HCT116 (cell line): ENCODE data around the gene PIK3CA. TPM values are rescaled to one million over a fixed set of nuclear protein-coding genes. Genes with fewer than 3 reads are reported as not detected.
"Not testable (repeated sequence)": the region's sequence is repeated elsewhere in the genome, so short reads cannot be mapped to it uniquely, and the experiment has no call there.

Experiments
- ATAC-seq: fragments of 200-7000 bp; cut with Tn5 transposase; 2 replicates; pipeline ENCODE4 v1.9.1; 2020; ENCODE audit warnings: mild to moderate bottlenecking, moderate library complexity
- BruUV-seq: library from RNA; stranded (reverse); fragments of 400-500 nt; replicated peaks from 2 replicates; lab custom pipeline; 2021; lab: Mats Ljungman, UMichigan
- CTCF ChIA-PET: fragments of 300-600 bp; sonication (Branson Sonifier 250); formaldehyde crosslinking; loops from one replicate; lab custom pipeline; 2021; ENCODE audit warnings: antibody characterized with exemption; lab: Charles Lee
- POLR2A ChIA-PET: fragments of 300-600, 350-600 bp; sonication (Branson Sonifier 250); formaldehyde crosslinking; loops from one replicate; lab custom pipeline; 2021; ENCODE audit warnings: antibody characterized with exemption; lab: Charles Lee
- RAD21 ChIA-PET, 2 experiments: fragments of 300-600 bp; sonication (Branson Sonifier 250); formaldehyde crosslinking; loops; one replicate each; lab custom pipeline; 2023; ENCODE audit warnings: low total read pairs in 2 of 2; ENCODE audit not compliant: uncharacterized antibody in 2 of 2, unreplicated experiment in 2 of 2, low non-redundant PET in 1 of 2; lab: Charles Lee
- DNase-seq: peaks from one replicate; pipeline ENCODE4 v3.0.0-alpha.2; 2010; ENCODE audit warnings: low read depth, low spot score
- H2AFZ ChIP-seq: fragments of 200-600 bp; shearing (Covaris generic), sonication (generic); 2 replicates; pipeline ENCODE4 v1.6.1; 2017; ENCODE audit warnings: low read depth, mixed run types, mixed read lengths, antibody characterized with exemption, low read length; ENCODE audit not compliant: poor library complexity, severe bottlenecking
- H3K27ac ChIP-seq: 2 replicates; pipeline ENCODE4 v1.5.1; 2012; ENCODE audit warnings: low read depth, low read length
- H3K27me3 ChIP-seq: fragments of 200-600 bp; sonication (generic); 2 replicates; pipeline ENCODE4 v1.6.1; 2016; ENCODE audit warnings: mixed run types, low read length, mixed read lengths; ENCODE audit not compliant: insufficient read depth
- H3K36me3 ChIP-seq, 2 experiments: fragments of 200-500 bp in 1 of 2; fragments of 200-600 bp in 1 of 2; sonication (Bioruptor generic) in 1 of 2; sonication (generic) in 1 of 2; 2 replicates each; pipeline versions ENCODE4 v1.5.1 to v1.6.1; 2014 to 2016; ENCODE audit warnings: low read length in 2 of 2, inconsistent platforms in 1 of 2, mixed read lengths in 1 of 2, mixed run types in 1 of 2; ENCODE audit not compliant: insufficient read depth in 2 of 2, control insufficient read depth in 1 of 2
- H3K4me1 ChIP-seq, 2 experiments: fragments of 200-600 bp in 1 of 2; sonication (generic) in 1 of 2; 2 replicates each; pipeline versions ENCODE4 v1.5.1 to v1.6.1; 2012 to 2017; ENCODE audit warnings: low read length in 2 of 2, inconsistent platforms in 1 of 2, mild to moderate bottlenecking in 1 of 2, mixed read lengths in 1 of 2, mixed run types in 1 of 2, moderate library complexity in 1 of 2; ENCODE audit not compliant: insufficient read depth in 2 of 2, control insufficient read depth in 1 of 2
- H3K4me2 ChIP-seq: fragments of 200-600 bp; sonication (generic); 2 replicates; pipeline ENCODE4 v1.6.1; 2017; ENCODE audit warnings: mixed run types, low read length, mixed read lengths
- H3K4me3 ChIP-seq, 2 experiments: fragments of 200-600 bp in 1 of 2; sonication (generic) in 1 of 2; replicated peaks in 1 of 2; 2 replicates each; pipeline ENCODE4 v1.5.1; 2011 to 2016; ENCODE audit warnings: low read length in 2 of 2, control low read depth in 1 of 2, low read depth in 1 of 2, mild to moderate bottlenecking in 1 of 2, mixed read lengths in 1 of 2, mixed run types in 1 of 2
- H3K79me2 ChIP-seq: fragments of 200-600 bp; sonication (generic); 2 replicates; pipeline ENCODE4 v1.6.1; 2017; ENCODE audit warnings: mild to moderate bottlenecking, mixed run types, low read length, moderate library complexity, mixed read lengths; ENCODE audit not compliant: insufficient read depth
- H3K9ac ChIP-seq: fragments of 200-600 bp; sonication (generic); 2 replicates; pipeline ENCODE4 v1.6.1; 2016; ENCODE audit warnings: low read length, mixed read lengths
- H3K9me2 ChIP-seq: fragments of 200-600 bp; sonication (generic), shearing (Covaris generic); 2 replicates; pipeline ENCODE4 v1.6.1; 2017; ENCODE audit warnings: mixed run types, mild to moderate bottlenecking, moderate library complexity; ENCODE audit not compliant: insufficient read depth
- H3K9me3 ChIP-seq, 2 experiments: fragments of 200-500 bp in 1 of 2; fragments of 200-600 bp in 1 of 2; sonication (Bioruptor generic) in 1 of 2; sonication (generic) in 1 of 2; 2 replicates each; pipeline ENCODE4 v1.6.1; 2014 to 2017; ENCODE audit warnings: low read length in 2 of 2, mixed read lengths in 2 of 2, inconsistent platforms in 1 of 2, low read depth in 1 of 2, mild to moderate bottlenecking in 1 of 2, mixed run types in 1 of 2, moderate library complexity in 1 of 2; ENCODE audit not compliant: control insufficient read depth in 1 of 2, insufficient read depth in 1 of 2
- H4K20me1 ChIP-seq: fragments of 200-600 bp; sonication (generic), shearing (Covaris generic); 2 replicates; pipeline ENCODE4 v1.6.1; 2017; ENCODE audit warnings: mixed run types, mild to moderate bottlenecking, moderate library complexity; ENCODE audit not compliant: insufficient read depth
- intact Hi-C: fragments of 100-400 bp; cut with micrococcal nuclease; formaldehyde crosslinking; loops from 2 replicates; pipeline ENCODE4 v1.10.0; 2022
- total RNA-seq: library from RNA; stranded (reverse); gene quantifications from one replicate; pipeline ENCODE4 v1.2.1, GENCODE V29; 2021; ENCODE audit not compliant: unreplicated experiment
- TF ChIP-seq, protein P1 (sequence below): IDR thresholded peaks from 2 replicates; pipeline ENCODE4 v1.6.1; 2012
- TF ChIP-seq, protein P2 (sequence below): IDR thresholded peaks from 2 replicates; pipeline ENCODE4 v1.6.1; 2011; ENCODE audit warnings: mild to moderate bottlenecking, low read length, moderate library complexity; ENCODE audit not compliant: insufficient replicate concordance; ENCODE audit errors: extremely low read depth

PIK3CA gene
- total RNA-seq, 1 experiment from 2014 or later, result 17.9 TPM

DNA sequence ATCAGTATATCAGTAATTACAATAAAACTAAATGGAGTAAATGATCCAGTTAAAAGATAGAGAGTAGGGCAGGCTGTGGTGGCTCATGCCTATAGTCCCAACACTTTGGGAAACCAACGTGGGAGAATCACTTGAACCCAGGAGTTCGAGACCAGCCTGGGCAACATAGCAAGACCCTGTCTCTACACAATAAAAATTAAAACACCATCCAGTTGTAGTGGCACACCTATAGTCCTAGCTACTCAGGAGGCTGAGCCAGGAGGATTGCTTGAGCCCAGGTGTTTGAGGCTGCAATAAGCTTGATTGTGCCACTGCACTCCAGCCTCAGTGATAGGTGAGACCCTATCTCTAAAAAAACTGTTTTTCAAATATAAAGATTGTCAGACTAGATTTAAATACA, 108.7 kb downstream of the PIK3CA start:
- CTCF ChIA-PET, result no interaction called here
- no peak overlapping the region for H3K4me2 ChIP-seq
- H3K4me1 ChIP-seq, result no peaks in the 10 kb centered on the region
- no peaks in the 10 kb centered on the region for H3K36me3 ChIP-seq
- intact Hi-C loops, result no loop called here
- POLR2A ChIA-PET, result no interaction called here
- no peaks in the 10 kb centered on the region for H3K27me3 ChIP-seq
- H2AFZ ChIP-seq, result no peak overlapping the region
- no peak overlapping the region for H3K27ac ChIP-seq
- TF ChIP-seq, protein P1, sequence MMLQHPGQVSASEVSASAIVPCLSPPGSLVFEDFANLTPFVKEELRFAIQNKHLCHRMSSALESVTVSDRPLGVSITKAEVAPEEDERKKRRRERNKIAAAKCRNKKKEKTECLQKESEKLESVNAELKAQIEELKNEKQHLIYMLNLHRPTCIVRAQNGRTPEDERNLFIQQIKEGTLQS, result no peak
- TF ChIP-seq, protein P2, sequence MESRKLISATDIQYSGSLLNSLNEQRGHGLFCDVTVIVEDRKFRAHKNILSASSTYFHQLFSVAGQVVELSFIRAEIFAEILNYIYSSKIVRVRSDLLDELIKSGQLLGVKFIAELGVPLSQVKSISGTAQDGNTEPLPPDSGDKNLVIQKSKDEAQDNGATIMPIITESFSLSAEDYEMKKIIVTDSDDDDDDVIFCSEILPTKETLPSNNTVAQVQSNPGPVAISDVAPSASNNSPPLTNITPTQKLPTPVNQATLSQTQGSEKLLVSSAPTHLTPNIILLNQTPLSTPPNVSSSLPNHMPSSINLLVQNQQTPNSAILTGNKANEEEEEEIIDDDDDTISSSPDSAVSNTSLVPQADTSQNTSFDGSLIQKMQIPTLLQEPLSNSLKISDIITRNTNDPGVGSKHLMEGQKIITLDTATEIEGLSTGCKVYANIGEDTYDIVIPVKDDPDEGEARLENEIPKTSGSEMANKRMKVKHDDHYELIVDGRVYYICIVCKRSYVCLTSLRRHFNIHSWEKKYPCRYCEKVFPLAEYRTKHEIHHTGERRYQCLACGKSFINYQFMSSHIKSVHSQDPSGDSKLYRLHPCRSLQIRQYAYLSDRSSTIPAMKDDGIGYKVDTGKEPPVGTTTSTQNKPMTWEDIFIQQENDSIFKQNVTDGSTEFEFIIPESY, result no peak
- no peaks in the 10 kb centered on the region for H3K79me2 ChIP-seq
- RAD21 ChIA-PET, result no interaction called here
- no peak overlapping the region for H3K9ac ChIP-seq
- H3K4me3 ChIP-seq, result no peak overlapping the region
- H3K9me2 ChIP-seq, result no peaks in the 10 kb centered on the region
- DNase-seq (no peak), ATAC-seq (no peak)
- no peaks in the 10 kb centered on the region for H4K20me1 ChIP-seq
- no TSS peak for BruUV-seq
- H3K9me3 ChIP-seq, result no peaks in the 10 kb centered on the region

DNA sequence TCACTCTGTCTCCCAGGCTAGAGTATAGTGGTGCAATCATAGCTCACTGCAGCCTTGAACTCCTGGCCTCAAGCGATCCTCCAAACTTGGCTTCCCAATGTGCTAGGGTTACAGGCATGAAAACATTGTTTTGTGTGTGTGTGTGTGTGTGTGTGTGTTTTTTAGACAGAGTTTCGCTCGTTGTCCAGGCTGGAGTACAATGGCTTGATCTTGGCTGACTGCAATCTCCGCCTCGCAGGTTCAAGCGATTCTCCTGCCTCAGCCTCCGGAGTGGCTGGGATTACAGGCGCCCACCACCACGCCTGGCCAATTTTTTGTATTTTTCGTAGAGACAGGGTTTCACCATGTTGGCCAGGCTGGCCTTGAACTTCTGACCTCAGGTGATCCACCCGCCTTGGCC, 109.6 kb downstream of the PIK3CA start:
- H4K20me1 ChIP-seq, H3K9me3 ChIP-seq, POLR2A ChIA-PET, H3K4me3 ChIP-seq, H2AFZ ChIP-seq, CTCF ChIA-PET, BruUV-seq, intact Hi-C loops, DNase-seq, H3K4me1 ChIP-seq, H3K79me2 ChIP-seq, H3K9me2 ChIP-seq, H3K9ac ChIP-seq, H3K36me3 ChIP-seq, ATAC-seq, RAD21 ChIA-PET, H3K27me3 ChIP-seq, H3K27ac ChIP-seq, H3K4me2 ChIP-seq: not testable (repeated sequence)
